Measurements from ENCODE around the gene A2ML1. TPM values are rescaled to one million over a fixed set of nuclear protein-coding genes. Genes with fewer than 3 reads are reported as not detected.

A2ML1 gene
- polyA plus RNA-seq, 1 experiment, result not detected

DNA sequence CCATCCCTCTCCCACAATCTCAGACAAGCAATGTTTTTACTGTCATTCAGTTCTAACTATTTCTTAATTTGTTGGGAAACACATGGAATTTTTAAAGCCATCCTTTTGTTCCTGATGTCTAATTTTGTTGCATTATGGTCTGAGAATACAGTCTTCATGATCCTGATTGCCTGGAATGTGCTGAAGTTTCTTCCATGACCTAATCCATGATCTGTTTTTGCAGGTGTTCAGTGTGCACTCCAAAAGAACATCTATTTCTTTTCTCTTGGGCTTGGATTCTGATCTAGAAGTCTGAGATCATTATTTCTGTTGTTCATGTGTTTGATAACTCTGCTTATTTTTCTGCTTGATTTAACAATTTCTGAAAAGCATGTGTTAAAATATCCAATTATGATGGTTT is 48.6 kb downstream of the A2ML1 start:
- DNase-seq (ENCODE audit: low read depth, low spot score), result no peak
- H3K27ac ChIP-seq (ENCODE audit: low read depth, low read length), result no peak overlapping the region
- no peaks in the 10 kb centered on the region for H3K27me3 ChIP-seq (ENCODE audit: control insufficient read depth, insufficient read depth, low read length)
- no peak for TF ChIP-seq CTCF (IDR thresholded peaks at IDR 0.05; ENCODE audit: low read depth, low read length)
- CTCF ChIA-PET, result no interaction called here
- H3K4me3 ChIP-seq (ENCODE audit: low read depth, low read length), result no peak overlapping the region
- POLR2A ChIA-PET, result no interaction called here
- no peaks in the 10 kb centered on the region for H3K9me3 ChIP-seq (ENCODE audit: control insufficient read depth, insufficient read depth, low read length)

- H3K4me3 ChIP-seq (ENCODE audit: low read depth, low read length), result no peak overlapping the region
- no peak for DNase-seq (ENCODE audit: low read depth, low spot score)
- H3K27ac ChIP-seq (ENCODE audit: low read depth, low read length), result no peak overlapping the region
- H3K27me3 ChIP-seq (ENCODE audit: control insufficient read depth, insufficient read depth, low read length), result no peaks in the 10 kb centered on the region
- H3K9me3 ChIP-seq (ENCODE audit: control insufficient read depth, insufficient read depth, low read length), result no peaks in the 10 kb centered on the region
- POLR2A ChIA-PET, result no interaction called here
- CTCF ChIA-PET, result no interaction called here
- TF ChIP-seq CTCF (IDR thresholded peaks at IDR 0.05; ENCODE audit: low read depth, low read length), result no peak
These were observed 54.5 kb downstream of the A2ML1 start for GRCh38 chr12:8876887-8877286.

DNA sequence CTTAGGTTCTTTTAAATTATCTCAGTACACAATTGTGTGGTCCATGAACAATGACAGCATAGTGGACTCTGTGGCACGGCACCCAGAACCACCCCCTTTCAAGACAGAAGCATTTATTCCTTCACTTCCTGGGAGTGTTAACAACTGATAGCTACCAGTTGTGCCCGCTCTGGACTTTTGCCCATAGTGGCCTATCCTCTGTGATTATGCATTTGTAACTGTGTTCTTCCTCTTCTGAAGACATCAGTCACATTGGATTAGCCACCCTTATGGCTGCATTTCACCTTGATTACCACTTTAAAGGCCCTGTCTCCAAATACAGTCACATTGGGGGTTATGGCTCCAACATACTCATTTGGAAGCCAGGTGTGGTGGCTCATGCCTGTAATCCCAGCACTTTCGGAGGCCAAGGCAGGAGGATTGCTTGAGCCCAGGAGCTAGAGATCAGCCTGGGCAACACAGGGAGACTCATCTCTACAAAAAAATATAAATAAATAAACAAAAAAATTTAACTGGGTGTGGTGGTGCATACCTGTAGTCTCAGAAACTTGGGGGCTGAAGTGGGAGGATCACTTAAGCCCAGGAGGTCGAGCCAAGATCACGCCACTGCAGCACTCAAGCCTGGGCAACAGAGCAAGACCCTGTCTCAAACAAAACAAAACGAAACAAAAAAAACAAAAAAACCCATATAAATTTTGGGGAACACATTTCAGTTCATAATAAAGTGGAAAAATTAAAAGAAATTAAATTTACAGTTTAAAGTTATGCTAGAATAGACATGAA is 64.3 kb downstream of the A2ML1 start:
- CTCF ChIA-PET, result interaction anchor here (1.0 to 1.1 kb wide), 2 partner anchors 205 to 229 kb away, joined by 3 to 4 read pairs; no protein-coding TSS in a partner anchor
- POLR2A ChIA-PET, result no interaction called here
- Histone ChIP-seq H3K27me3 (ENCODE audit: control insufficient read depth, insufficient read depth, low read length) (no peaks in the 10 kb centered on the region), H3K4me3 (ENCODE audit: low read depth, low read length) (no peak overlapping the region), H3K27ac (ENCODE audit: low read depth, low read length) (no peak overlapping the region), H3K9me3 (ENCODE audit: control insufficient read depth, insufficient read depth, low read length) (no peaks in the 10 kb centered on the region)
- no peak for DNase-seq (ENCODE audit: low read depth, low spot score)
- TF ChIP-seq CTCF (IDR thresholded peaks at IDR 0.05; ENCODE audit: low read depth, low read length), result no peak

- POLR2A ChIA-PET, result no interaction called here
These were observed 64.9 kb downstream of the A2ML1 start for GRCh38 chr12:8887285-8887715.

More at GRCh38 chr12:8887285-8887715, 64.9 kb downstream of the A2ML1 start:
- Histone ChIP-seq H3K9me3 (ENCODE audit: control insufficient read depth, insufficient read depth, low read length) (no peaks in the 10 kb centered on the region), H3K4me3 (ENCODE audit: low read depth, low read length) (no peak overlapping the region), H3K27ac (ENCODE audit: low read depth, low read length) (no peak overlapping the region), H3K27me3 (ENCODE audit: control insufficient read depth, insufficient read depth, low read length) (no peaks in the 10 kb centered on the region)
- no peak for DNase-seq (ENCODE audit: low read depth, low spot score)
- CTCF ChIA-PET, result interaction anchor here (1.0 to 1.1 kb wide), 2 partner anchors 206 to 230 kb away, joined by 3 to 4 read pairs; no protein-coding TSS in a partner anchor
- no peak for TF ChIP-seq CTCF (IDR thresholded peaks at IDR 0.05; ENCODE audit: low read depth, low read length)
